A673 (cell line): ENCODE results near the gene KLHL10. TPM values are rescaled to one million over a fixed set of nuclear protein-coding genes. Genes with fewer than 3 reads are reported as not detected.

Experiments used
- BruUV-seq: library from RNA; stranded (reverse); fragments of 400-500 nt; replicated peaks from 2 replicates; lab custom pipeline; 2021; lab: Mats Ljungman, UMichigan
- CTCF ChIA-PET: fragments of 300-600 bp; sonication (Branson Sonifier 250); formaldehyde crosslinking; loops from one replicate; lab custom pipeline; 2022; ENCODE audit warnings: antibody characterized with exemption; lab: Charles Lee
- POLR2A ChIA-PET: fragments of 300-600 bp; sonication (Branson Sonifier 250); formaldehyde crosslinking; loops from one replicate; lab custom pipeline; 2022; ENCODE audit warnings: antibody characterized with exemption; ENCODE audit not compliant: low non-redundant PET; lab: Charles Lee
- DNase-seq: peaks from one replicate; pipeline ENCODE4 v3.0.0-alpha.2; 2015; ENCODE audit warnings: low spot score
- H3K27ac ChIP-seq: fragments of 200-600 bp; sonication (generic); 2 replicates; pipeline ENCODE4 v1.5.1; 2016; ENCODE audit warnings: mixed run types, low read depth, mild to moderate bottlenecking, mixed read lengths, antibody characterized with exemption, low read length; ENCODE audit not compliant: poor library complexity, severe bottlenecking
- H3K27me3 ChIP-seq: fragments of 200-600 bp; sonication (generic); replicated peaks from 2 replicates; pipeline ENCODE4 v1.6.1; 2017; ENCODE audit warnings: mixed run types, low read depth, mild to moderate bottlenecking, mixed read lengths, antibody characterized with exemption, low read length; ENCODE audit not compliant: insufficient read depth, poor library complexity
- H3K36me3 ChIP-seq: fragments of 200-600 bp; sonication (generic); 2 replicates; pipeline ENCODE4 v1.6.1; 2016; ENCODE audit warnings: mixed run types, mild to moderate bottlenecking, mixed read lengths, antibody characterized with exemption, low read length; ENCODE audit not compliant: insufficient read depth, poor library complexity, severe bottlenecking
- H3K4me1 ChIP-seq: fragments of 200-600 bp; sonication (generic); 2 replicates; pipeline ENCODE4 v1.6.1; 2017; ENCODE audit warnings: mixed run types, mild to moderate bottlenecking, mixed read lengths, antibody characterized with exemption, low read length; ENCODE audit not compliant: insufficient read depth, poor library complexity, severe bottlenecking
- H3K4me3 ChIP-seq: fragments of 200-600 bp; sonication (generic); 2 replicates; pipeline ENCODE4 v1.5.1; 2016; ENCODE audit warnings: low read depth, mixed run types, mild to moderate bottlenecking, mixed read lengths, low read length; ENCODE audit not compliant: poor library complexity, severe bottlenecking
- H3K9me3 ChIP-seq: fragments of 200-600 bp; sonication (generic); 2 replicates; pipeline ENCODE4 v1.6.1; 2016; ENCODE audit warnings: mixed run types, low read depth, mild to moderate bottlenecking, mixed read lengths, antibody characterized with exemption, low read length; ENCODE audit not compliant: poor library complexity, severe bottlenecking
- EZH2 ChIP-seq: fragments of 200-600 bp; sonication (generic); IDR thresholded peaks from 2 replicates; pipeline ENCODE4 v1.6.1; 2017; ENCODE audit warnings: borderline replicate concordance, low read depth, mild to moderate bottlenecking, mixed read lengths, antibody characterized with exemption, low read length; ENCODE audit not compliant: poor library complexity, severe bottlenecking
- intact Hi-C: fragments of 100-400 bp; cut with micrococcal nuclease; formaldehyde crosslinking; loops from one replicate; pipeline ENCODE4 v1.10.0; 2022; ENCODE audit not compliant: unreplicated experiment
- total RNA-seq: library from RNA; stranded (reverse); gene quantifications from 2 replicates; pipeline ENCODE4 v1.2.3, GENCODE V29; 2021
- TF ChIP-seq, protein P1 (sequence below): fragments of 300-800, 200-600 bp; sonication (generic); conservative IDR thresholded peaks from 2 replicates; pipeline ENCODE4 v1.5.1; 2017; ENCODE audit warnings: low read depth, mild to moderate bottlenecking, antibody characterized with exemption, low read length, moderate library complexity, mixed read lengths

The KLHL10 gene
- total RNA-seq, 1 experiment from 2014 or later, result not detected

GRCh38 chr17:41891135-41892020, 53.8 kb downstream of the KLHL10 start:
- Histone ChIP-seq H3K4me1 (no peaks in the 10 kb centered on the region), H3K27ac (no peak overlapping the region), H3K4me3 (no peak overlapping the region), H3K36me3 (peaks cover 65% of the 10 kb centered on the region), H3K27me3 (no peaks in the 10 kb centered on the region), H3K9me3 (no peaks in the 10 kb centered on the region)
- no peak for DNase-seq
- intact Hi-C loops, result no loop called here
- TF ChIP-seq EZH2, result no peak
- TF ChIP-seq, protein P1, sequence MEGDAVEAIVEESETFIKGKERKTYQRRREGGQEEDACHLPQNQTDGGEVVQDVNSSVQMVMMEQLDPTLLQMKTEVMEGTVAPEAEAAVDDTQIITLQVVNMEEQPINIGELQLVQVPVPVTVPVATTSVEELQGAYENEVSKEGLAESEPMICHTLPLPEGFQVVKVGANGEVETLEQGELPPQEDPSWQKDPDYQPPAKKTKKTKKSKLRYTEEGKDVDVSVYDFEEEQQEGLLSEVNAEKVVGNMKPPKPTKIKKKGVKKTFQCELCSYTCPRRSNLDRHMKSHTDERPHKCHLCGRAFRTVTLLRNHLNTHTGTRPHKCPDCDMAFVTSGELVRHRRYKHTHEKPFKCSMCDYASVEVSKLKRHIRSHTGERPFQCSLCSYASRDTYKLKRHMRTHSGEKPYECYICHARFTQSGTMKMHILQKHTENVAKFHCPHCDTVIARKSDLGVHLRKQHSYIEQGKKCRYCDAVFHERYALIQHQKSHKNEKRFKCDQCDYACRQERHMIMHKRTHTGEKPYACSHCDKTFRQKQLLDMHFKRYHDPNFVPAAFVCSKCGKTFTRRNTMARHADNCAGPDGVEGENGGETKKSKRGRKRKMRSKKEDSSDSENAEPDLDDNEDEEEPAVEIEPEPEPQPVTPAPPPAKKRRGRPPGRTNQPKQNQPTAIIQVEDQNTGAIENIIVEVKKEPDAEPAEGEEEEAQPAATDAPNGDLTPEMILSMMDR, result no peak
- no TSS peak for BruUV-seq
- ChIA-PET POLR2A (no interaction called here), CTCF (interaction anchor here (0.6 kb wide), 1 partner anchor 21 kb away, joined by 3 read pairs; no protein-coding TSS in a partner anchor)

DNA sequence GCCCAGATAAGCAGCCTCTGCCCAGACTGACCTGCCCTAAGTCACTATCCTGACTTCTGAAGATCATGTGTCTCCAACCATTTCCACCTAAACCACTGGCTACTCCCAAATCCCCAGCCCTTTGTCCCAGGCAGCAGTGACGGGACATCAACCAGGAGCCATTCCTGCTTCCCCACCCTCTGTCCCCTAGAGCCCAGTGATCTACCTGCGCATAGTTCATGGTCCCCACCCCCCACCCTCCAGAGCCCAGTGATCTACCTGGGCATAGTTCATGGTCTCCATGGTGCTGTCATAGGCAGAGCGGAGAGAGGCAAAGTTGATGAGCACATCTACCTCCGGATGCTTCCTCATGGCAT, 54.4 kb downstream of the KLHL10 start:
- ChIA-PET CTCF (no interaction called here), POLR2A (no interaction called here)
- no peak for TF ChIP-seq EZH2
- TF ChIP-seq, protein P1, result no peak
- BruUV-seq, result no TSS peak
- Histone ChIP-seq H3K36me3 (peaks cover 67% of the 10 kb centered on the region), H3K4me1 (no peaks in the 10 kb centered on the region), H3K27ac (no peak overlapping the region), H3K4me3 (no peak overlapping the region), H3K9me3 (no peaks in the 10 kb centered on the region), H3K27me3 (no peaks in the 10 kb centered on the region)
- DNase-seq, result no peak
- intact Hi-C loops, result no loop called here

GRCh38 chr17:41893384-41893783, 55.8 kb downstream of the KLHL10 start:
- no peak for TF ChIP-seq EZH2
- TF ChIP-seq, protein P1, result no peak
- no TSS peak for BruUV-seq
- DNase-seq, result no peak
- ChIA-PET POLR2A (no interaction called here), CTCF (no interaction called here)
- H3K4me1 ChIP-seq, result no peaks in the 10 kb centered on the region
- H3K9me3 ChIP-seq, result no peaks in the 10 kb centered on the region
- peaks cover 77% of the 10 kb centered on the region for H3K36me3 ChIP-seq
- H3K27ac ChIP-seq, result no peak overlapping the region
- intact Hi-C loops, result no loop called here
- no peak overlapping the region for H3K4me3 ChIP-seq
- H3K27me3 ChIP-seq, result no peaks in the 10 kb centered on the region
